Measurements from ENCODE around the gene VASP. TPM values are rescaled to one million over a fixed set of nuclear protein-coding genes. Genes with fewer than 3 reads are reported as not detected.

Gene VASP
- total and polyA plus RNA-seq, 2 of the 13 experiments (the other 11 are each of a cell fraction or from before 2014, with no cell fraction given) = 41.8 to 67.1 TPM

DNA sequence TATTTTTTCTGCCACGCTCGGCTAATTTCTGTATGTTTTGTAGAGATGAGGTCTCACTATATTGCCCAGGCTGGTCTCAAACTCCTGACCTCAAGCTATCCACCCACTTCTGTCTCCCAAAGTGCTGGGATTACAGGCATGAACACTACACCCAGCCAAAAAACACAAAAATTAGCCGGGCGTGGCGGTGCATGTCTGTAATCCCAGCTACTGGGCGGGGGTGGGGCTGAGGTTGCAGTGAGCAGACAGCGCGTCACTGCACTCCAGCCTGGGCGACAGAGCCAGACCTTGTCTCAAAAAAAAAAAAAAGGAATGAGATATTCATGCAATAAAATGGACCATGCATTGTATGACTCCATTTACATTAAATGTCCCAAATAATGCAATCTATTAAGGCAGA is 32.2 kb downstream of the VASP start:
- DNase-seq (ENCODE audit: low spot score) (no peak), ATAC-seq (no peak), FAIRE-seq (no peak)
- H3K27ac ChIP-seq (ENCODE audit: extremely low read length, insufficient read depth, low read length) = no peak overlapping the region
- ChIA-PET POLR2A (no interaction called here), CTCF (ENCODE audit: low intra/inter-chr PET ratio, low total read pairs) (no interaction called here)
- no peaks in the 10 kb centered on the region for H3K79me2 ChIP-seq (ENCODE audit: insufficient read depth, low read length)
- no peak for TF ChIP-seq AKAP8 (CRISPR knock-in tag; IDR thresholded peaks at IDR 0.05)
- TF ChIP-seq ZFP90 (CRISPR knock-in tag; IDR thresholded peaks at IDR 0.05; ENCODE audit: borderline replicate concordance) = no peak
- TF ChIP-seq GMEB2 (CRISPR knock-in tag; IDR thresholded peaks at IDR 0.05; ENCODE audit: low read depth) = no peak
- TF ChIP-seq SIX1 (CRISPR knock-in tag; IDR thresholded peaks at IDR 0.05; ENCODE audit: borderline replicate concordance) = no peak
- TF ChIP-seq ZNF605 (CRISPR knock-in tag; IDR thresholded peaks at IDR 0.05) = no peak
- TF ChIP-seq U2AF1 (optimal IDR thresholded peaks at IDR 0.05; ENCODE audit: low read depth, low read length) = no peak
- no peak for TF ChIP-seq IKZF1 (IDR thresholded peaks at IDR 0.05)
- no peak for TF ChIP-seq LRRFIP1 (CRISPR knock-in tag; conservative IDR thresholded peaks at IDR 0.05)
- TF ChIP-seq ZNF766 (CRISPR knock-in tag; IDR thresholded peaks at IDR 0.05; ENCODE audit: borderline replicate concordance) = no peak
- TF ChIP-seq ZNF720 (CRISPR knock-in tag; IDR thresholded peaks at IDR 0.05) = no peak
- H3K4me2 ChIP-seq (ENCODE audit: low read depth, low read length) = no peak overlapping the region
- WGBS (ENCODE audit: low lambda C conversion rate) = 97% methylated on average over 9 of the region's 9 CpGs
- intact Hi-C loops (cut with micrococcal nuclease; ENCODE audit: unreplicated experiment) (no loop called here), in situ Hi-C loops (cut with HindIII; ENCODE audit: extremely low pct_ligation_motif_present, low pct_unique_long_range_greater_than_20kb) (no loop called here)
- BruUV-seq (replicated peaks) = no TSS peak
- H3K9ac ChIP-seq (ENCODE audit: insufficient read depth, low read depth, low read length) = no peak overlapping the region
- no peaks in the 10 kb centered on the region for H3K36me3 ChIP-seq (replicated peaks in 1 of 2; ENCODE audit: control insufficient read depth in 1 of 2, insufficient read depth in 2 of 2, low read length in 2 of 2)
- H3K27me3 ChIP-seq (ENCODE audit: control insufficient read depth in 1 of 2, insufficient read depth in 2 of 2, low read length in 2 of 2) = no peaks in the 10 kb centered on the region
- no peaks in the 10 kb centered on the region for H4K20me1 ChIP-seq (ENCODE audit: insufficient read depth, low read length)
- H3K4me1 ChIP-seq (ENCODE audit: insufficient read depth, low read length) = peaks cover 19% of the 10 kb centered on the region
- no peaks in the 10 kb centered on the region for H3K9me3 ChIP-seq (ENCODE audit: low read length)
- H3K4me3 ChIP-seq (replicated peaks in 1 of 3; ENCODE audit: insufficient read depth in 1 of 3, low read depth in 2 of 3, low read length in 3 of 3) = no peak overlapping the region
- H2AFZ ChIP-seq (ENCODE audit: low read length) = no peak overlapping the region
